Amygdala (tissue), 56 donors: ENCODE data around the gene CSF1R.
A peak's percentile ranks its signal among the peaks of the same experiment; 100 is the strongest.

Experiments used
- DNase-seq, 56 donors: peaks; one replicate each; lab custom pipeline; 2025; lab: John Stamatoyannopoulos, UW

CSF1R gene

GRCh38 chr5:150073677-150074076 is 12.7 kb downstream of the CSF1R start:
- no peak for DNase-seq

- no peak for DNase-seq
Observed at GRCh38 chr5:150073086-150073625, 13.2 kb downstream of the CSF1R start.

- DNase-seq: no peak
Observed at GRCh38 chr5:150070821-150071220, 15.5 kb downstream of the CSF1R start.

GRCh38 chr5:150069672-150070627 is 16.4 kb downstream of the CSF1R start:
- DNase-seq: no peak

GRCh38 chr5:150068961-150069645 is 17.3 kb downstream of the CSF1R start:
- DNase-seq: no peak

GRCh38 chr5:150068472-150068871 is 17.9 kb downstream of the CSF1R start:
- DNase-seq: no peak

GRCh38 chr5:150068071-150068470 is 18.3 kb downstream of the CSF1R start:
- no peak for DNase-seq

GRCh38 chr5:150067405-150067960 is 18.9 kb downstream of the CSF1R start:
- DNase-seq: no peak

GRCh38 chr5:150066901-150067396 is 19.4 kb downstream of the CSF1R start:
- no peak for DNase-seq

- no peak for DNase-seq
Observed at GRCh38 chr5:150066436-150066835, 19.9 kb downstream of the CSF1R start.

GRCh38 chr5:150065886-150066285 is 20.5 kb downstream of the CSF1R start:
- no peak for DNase-seq

GRCh38 chr5:150065346-150065745 is 21.0 kb downstream of the CSF1R start:
- DNase-seq: peak in 10 of 56 donors; percentile 20 to 42 (median 30)

- no peak for DNase-seq
Observed at GRCh38 chr5:150064681-150065220, 21.6 kb downstream of the CSF1R start.

GRCh38 chr5:150063638-150064037 is 22.7 kb downstream of the CSF1R start:
- DNase-seq: no peak

- DNase-seq: no peak
Observed at GRCh38 chr5:150062216-150062922, 24.0 kb downstream of the CSF1R start.

GRCh38 chr5:150061538-150061995 is 24.8 kb downstream of the CSF1R start:
- no peak for DNase-seq

- DNase-seq: no peak
Observed at GRCh38 chr5:150060471-150060870, 25.9 kb downstream of the CSF1R start.

- DNase-seq: no peak
Observed at GRCh38 chr5:150059623-150060022, 26.7 kb downstream of the CSF1R start.

- peak in 12 of 56 donors; percentile 23 to 68 (median 32) for DNase-seq
Observed at GRCh38 chr5:150058480-150059126, 27.8 kb downstream of the CSF1R start.
